Esophagus muscularis mucosa (tissue), 4 donors: ENCODE results near the gene PCDHGA6. TPM values are rescaled to one million over a fixed set of nuclear protein-coding genes. Genes with fewer than 3 reads are reported as not detected.
"Not testable (repeated sequence)": the region's sequence is repeated elsewhere in the genome, so short reads cannot be mapped to it uniquely, and the experiment has no call there.

ENCODE experiments used
- DNase-seq: peaks from one replicate; pipeline ENCODE4 v3.0.0-alpha.2; 2017; ENCODE audit errors: extremely low spot score
- H3K27ac ChIP-seq, 4 donors: fragments of 200-600 bp; sonication (generic); replicated peaks in 1 of 4; 1 replicate in 3 of 4; 2 replicates in 1 of 4; pipeline ENCODE4 v1.5.1; 2016 to 2019; ENCODE audit warnings: mild to moderate bottlenecking in 1 of 4
- H3K27me3 ChIP-seq, 4 donors: fragments of 200-600 bp; sonication (generic); one replicate each; pipeline versions ENCODE4 v1.5.1 to v1.6.0; 2016 to 2019
- H3K36me3 ChIP-seq, 4 donors: fragments of 200-600 bp; sonication (generic); one replicate each; pipeline ENCODE4 v1.5.1; 2016 to 2019
- H3K4me1 ChIP-seq, 4 donors: fragments of 200-600 bp; sonication (generic); one replicate each; pipeline ENCODE4 v1.5.1; 2016 to 2019
- H3K4me3 ChIP-seq, 4 donors: fragments of 200-600 bp; sonication (generic); 1 replicate in 2 of 4; 2 replicates in 2 of 4; pipeline ENCODE4 v1.5.1; 2016 to 2019; ENCODE audit warnings: mild to moderate bottlenecking in 4 of 4, moderate library complexity in 1 of 4
- H3K9me3 ChIP-seq, 4 donors: fragments of 200-600 bp; sonication (generic); 1 replicate in 3 of 4; 2 replicates in 1 of 4; pipeline ENCODE4 v1.5.1; 2016 to 2019
- CTCF ChIP-seq, 3 experiments: fragments of 200-600 bp in 2 of 3; fragments of 450-650 bp in 1 of 3; sonication (generic) in 2 of 3; IDR thresholded peaks; one replicate each; pipeline ENCODE4 v1.5.1; 2017 to 2019; ENCODE audit warnings: antibody characterized with exemption in 3 of 3, mild to moderate bottlenecking in 2 of 3, moderate library complexity in 1 of 3
- EP300 ChIP-seq: sonication (generic); formaldehyde crosslinking; IDR thresholded peaks from one replicate; pipeline ENCODE4 v1.6.1; 2017; ENCODE audit warnings: antibody characterized with exemption
- POLR2A ChIP-seq: fragments of 450-650 bp; IDR thresholded peaks from one replicate; pipeline ENCODE4 v1.6.1; 2017; ENCODE audit warnings: antibody characterized with exemption, moderate library complexity, mild to moderate bottlenecking, low read depth
- POLR2AphosphoS5 ChIP-seq, 2 donors: sonication (generic); formaldehyde crosslinking; IDR thresholded peaks; one replicate each; pipeline ENCODE4 v1.6.1; 2017; ENCODE audit warnings: antibody characterized with exemption in 2 of 2
- WGBS: methylation state at CpG from one replicate; pipeline ENCODE4 v1.1.5; 2018; 5-methylcytosine and 5-hydroxymethylcytosine counted together
- intact Hi-C: fragments of 100-400 bp; cut with DNase I; formaldehyde crosslinking; loops from one replicate; pipeline ENCODE4 v1.15.1; 2023
- total RNA-seq, 4 donors: library from RNA; depleted of rRNA; stranded (reverse); fragments of >200 nt; gene quantifications; one replicate each; pipeline versions ENCODE4 v1.1.0 to v1.2.1, GENCODE V29; 2016

Gene PCDHGA6
- total RNA-seq, 4 donors from 2014 or later: 4.1 to 7.1 (median 5.9) TPM

DNA sequence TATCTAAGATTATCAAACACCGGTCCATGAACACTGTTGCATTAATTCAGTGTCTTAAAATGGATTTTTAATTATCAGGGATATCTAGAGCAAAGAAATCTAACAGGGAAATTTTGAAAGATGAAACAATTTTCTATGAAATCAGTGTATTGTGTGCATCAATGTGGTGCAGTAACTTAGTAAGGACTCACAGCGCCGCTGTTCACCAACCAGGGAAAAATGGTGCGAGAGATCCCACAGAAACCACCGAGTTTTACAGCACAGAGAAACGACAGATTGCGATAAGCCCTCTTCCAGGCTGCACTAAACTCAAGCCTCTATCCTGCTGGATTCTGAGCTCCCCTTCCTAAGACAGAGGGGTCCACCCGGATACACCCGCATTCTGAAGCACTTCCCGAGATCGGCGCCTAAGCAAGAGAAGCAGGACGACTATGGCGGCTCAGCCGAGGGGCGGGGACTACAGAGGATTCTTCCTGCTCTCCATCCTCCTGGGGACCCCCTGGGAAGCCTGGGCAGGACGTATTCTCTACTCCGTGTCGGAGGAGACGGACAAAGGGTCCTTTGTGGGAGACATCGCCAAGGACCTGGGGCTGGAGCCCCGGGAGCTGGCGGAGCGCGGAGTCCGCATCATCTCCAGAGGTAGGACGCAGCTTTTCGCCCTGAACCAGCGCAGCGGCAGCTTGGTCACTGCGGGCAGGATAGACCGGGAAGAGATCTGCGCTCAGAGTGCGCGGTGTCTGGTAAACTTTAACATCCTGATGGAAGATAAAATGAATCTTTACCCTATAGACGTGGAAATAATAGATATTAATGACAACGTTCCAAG, 9.0 kb downstream of the PCDHGA6 start, which contains the start of gene PCDHGA7:
PCDHGA7 (plus strand) TSS at position 274 of the 826 bp plus-strand sequence; CDS start at position 432, 158 bp downstream.
- Histone ChIP-seq H3K4me1 (no peaks in the 10 kb centered on the region), H3K9me3 (peaks cover 5 to 99% (median 97%) of the 10 kb centered on the region in 4 donors), H3K27ac (no peak within 1 kb of the TSS), H3K4me3 (peak within 1 kb of the TSS; percentile 12 to 45 (median 18)), H3K36me3 (peaks cover 0 to 11% (median 6%) of the 10 kb centered on the region in 4 donors), H3K27me3 (peaks cover 0 to 4% (median 0%) of the 10 kb centered on the region in 4 donors)
- no peak for TF ChIP-seq EP300
- no peak for TF ChIP-seq POLR2A
- TF ChIP-seq POLR2AphosphoS5 (IDR thresholded peaks at IDR 0.05): no peak
- TF ChIP-seq CTCF (IDR thresholded peaks at IDR 0.05): peak in 1 of 3 experiments; percentile 3
- DNase-seq: no peak
- intact Hi-C loops: no loop called here
- WGBS: 13% methylated on average over 30 of the region's 37 CpGs

GRCh38 chr5:141383345-141383744, 9.7 kb downstream of the PCDHGA6 start:
- H3K4me1 ChIP-seq: no peaks in the 10 kb centered on the region
- intact Hi-C loops: no loop called here
- DNase-seq: no peak
- peaks cover 0 to 11% (median 6%) of the 10 kb centered on the region in 4 donors for H3K36me3 ChIP-seq
- peaks cover 0 to 4% (median 0%) of the 10 kb centered on the region in 4 donors for H3K27me3 ChIP-seq
- TF ChIP-seq POLR2AphosphoS5 (IDR thresholded peaks at IDR 0.05) (no peak), EP300 (no peak), POLR2A (no peak), CTCF (IDR thresholded peaks at IDR 0.05) (no peak)
- no peak overlapping the region for H3K27ac ChIP-seq
- peak overlapping the region in 3 of 4 donors; percentile 14 to 45 (median 22) for H3K4me3 ChIP-seq
- H3K9me3 ChIP-seq: peaks cover 5 to 95% (median 94%) of the 10 kb centered on the region in 4 donors
- WGBS: 30% methylated on average over 21 of the region's 21 CpGs

- 47% methylated on average over 22 of the region's 43 CpGs for WGBS
- Histone ChIP-seq H3K27me3 (peaks cover 0 to 8% (median 0%) of the 10 kb centered on the region in 4 donors), H3K4me3 (no peak overlapping the region), H3K9me3 (peaks cover 5 to 97% (median 95%) of the 10 kb centered on the region in 4 donors), H3K27ac (no peak overlapping the region), H3K36me3 (peaks cover 0 to 13% (median 9%) of the 10 kb centered on the region in 4 donors), H3K4me1 (no peaks in the 10 kb centered on the region)
- DNase-seq: no peak
- TF ChIP-seq EP300 (no peak), POLR2A (no peak), POLR2AphosphoS5 (IDR thresholded peaks at IDR 0.05) (no peak), CTCF (IDR thresholded peaks at IDR 0.05) (no peak)
- intact Hi-C loops: no loop called here
Observed at GRCh38 chr5:141384471-141385267, 11.0 kb downstream of the PCDHGA6 start.

GRCh38 chr5:141387557-141388311, 14.0 kb downstream of the PCDHGA6 start, which contains the start of gene PCDHGB4:
Gene PCDHGB4 (plus strand): TSS chr5:141387698. CDS start chr5:141387885, 187 bp downstream.
- H3K36me3 ChIP-seq: peaks cover 0 to 12% (median 8%) of the 10 kb centered on the region in 4 donors
- H3K4me1 ChIP-seq, H3K27ac ChIP-seq, DNase-seq, intact Hi-C loops: not testable (repeated sequence)
- peaks cover 7 to 97% (median 97%) of the 10 kb centered on the region in 4 donors for H3K9me3 ChIP-seq
- peak within 1 kb of the TSS in 2 of 4 donors; percentile 31 to 33 for H3K4me3 ChIP-seq
- 18% methylated on average over 14 of the region's 40 CpGs for WGBS
- peak in 2 of 3 experiments; percentile 8 to 28 for TF ChIP-seq CTCF (IDR thresholded peaks at IDR 0.05)
- H3K27me3 ChIP-seq: peaks cover 0 to 12% (median 0%) of the 10 kb centered on the region in 4 donors
